HepG2 (cell line): ENCODE data around the gene TNFSF13. TPM values are rescaled to one million over a fixed set of nuclear protein-coding genes. Genes with fewer than 3 reads are reported as not detected.
A peak's percentile ranks its signal among the peaks of the same experiment; 100 is the strongest.

ENCODE experiments used
- CERS6 ChIP-seq: sonication (generic); formaldehyde crosslinking; IDR thresholded peaks from 2 replicates; pipeline ENCODE4 v1.5.0; 2020; ENCODE audit warnings: missing genetic modification reagents
- CHCHD3 ChIP-seq: sonication (generic); formaldehyde crosslinking; IDR thresholded peaks from 2 replicates; pipeline ENCODE4 v1.8.0; 2022; ENCODE audit warnings: mild to moderate bottlenecking, missing genetic modification reagents, moderate library complexity
- CREBL2 ChIP-seq: sonication (generic); formaldehyde crosslinking; IDR thresholded peaks from 2 replicates; pipeline ENCODE4 v1.8.1; 2023; ENCODE audit warnings: missing genetic modification reagents, mild to moderate bottlenecking, borderline replicate concordance
- GABPB1 ChIP-seq: IDR thresholded peaks from 2 replicates; pipeline ENCODE4 v1.6.1; 2016; ENCODE audit warnings: mild to moderate bottlenecking, missing genetic modification reagents, moderate library complexity, missing compliant biosample characterization
- HNRNPLL ChIP-seq: fragments of 200-400 bp; formaldehyde crosslinking; IDR thresholded peaks from 2 replicates; pipeline ENCODE4 v1.6.1; 2017; ENCODE audit warnings: mild to moderate bottlenecking, low read depth, low read length; ENCODE audit not compliant: poor library complexity, severe bottlenecking
- LCORL ChIP-seq, 2 experiments: fragments of 450-650 bp in 1 of 2; sonication (generic) in 1 of 2; formaldehyde crosslinking in 1 of 2; IDR thresholded peaks; 2 replicates each; pipeline versions ENCODE4 v1.5.0 to v1.6.1; 2017 to 2020; ENCODE audit warnings: antibody characterized with exemption in 1 of 2, missing genetic modification reagents in 1 of 2
- NFYB ChIP-seq: sonication (generic); formaldehyde crosslinking; IDR thresholded peaks from 2 replicates; pipeline ENCODE4 v1.4.0; 2020; ENCODE audit warnings: missing genetic modification reagents
- PAF1 ChIP-seq: IDR thresholded peaks from 2 replicates; pipeline ENCODE4 v1.6.1; 2016; ENCODE audit warnings: missing genetic modification reagents, missing compliant biosample characterization
- SRSF4 ChIP-seq: fragments of 200-400 bp; formaldehyde crosslinking; IDR thresholded peaks from one replicate; pipeline ENCODE4 v1.6.1; 2018; ENCODE audit warnings: mild to moderate bottlenecking, low read depth, low read length, moderate library complexity; ENCODE audit not compliant: poor library complexity, severe bottlenecking
- STAT6 ChIP-seq: sonication (generic); formaldehyde crosslinking; IDR thresholded peaks from 2 replicates; pipeline ENCODE4 v1.4.0; 2020; ENCODE audit warnings: missing genetic modification reagents, mild to moderate bottlenecking, borderline replicate concordance
- TBP ChIP-seq: sonication (generic); formaldehyde crosslinking; IDR thresholded peaks from 2 replicates; pipeline ENCODE4 v1.5.0; 2020; ENCODE audit warnings: missing genetic modification reagents
- TCF12 ChIP-seq, 2 experiments: fragments of 450-650 bp in 1 of 2; sonication (generic) in 1 of 2; formaldehyde crosslinking in 1 of 2; IDR thresholded peaks; 2 replicates each; pipeline versions ENCODE4 v1.6.1 to v1.8.0; 2017 to 2022; ENCODE audit warnings: antibody characterized with exemption in 1 of 2, mild to moderate bottlenecking in 1 of 2, missing genetic modification reagents in 1 of 2, moderate library complexity in 1 of 2
- TFDP1 ChIP-seq: IDR thresholded peaks from 2 replicates; pipeline ENCODE4 v1.6.1; 2016; ENCODE audit warnings: missing compliant biosample characterization, missing genetic modification reagents, borderline replicate concordance
- TSC22D2 ChIP-seq: sonication (generic); formaldehyde crosslinking; IDR thresholded peaks from 2 replicates; pipeline ENCODE4 v1.5.1; 2020; ENCODE audit warnings: missing genetic modification reagents, mild to moderate bottlenecking, borderline replicate concordance
- WIZ ChIP-seq: sonication (generic); formaldehyde crosslinking; IDR thresholded peaks from 2 replicates; pipeline ENCODE4 v1.5.1; 2020; ENCODE audit warnings: mild to moderate bottlenecking, missing genetic modification reagents
- ZNF383 ChIP-seq: sonication (generic); formaldehyde crosslinking; IDR thresholded peaks from 2 replicates; pipeline ENCODE4 v1.4.0; 2020; ENCODE audit warnings: missing genetic modification reagents, mild to moderate bottlenecking, borderline replicate concordance
- ZSCAN25 ChIP-seq: sonication (generic); formaldehyde crosslinking; IDR thresholded peaks from 2 replicates; pipeline ENCODE4 v1.8.0; 2022; ENCODE audit warnings: mild to moderate bottlenecking, missing genetic modification reagents
- polyA plus RNA-seq, 8 experiments: library from polyadenylated mRNA; depleted of rRNA in 3 of 8; stranded (reverse) in 7 of 8; unstranded in 1 of 8; fragments of >200 nt; fragmentation: Illumina TruSeq in 4 of 8; extraction: Trizol in 4 of 8; gene quantifications; 2 replicates each; pipeline versions ENCODE4 v1.2.1 to v1.2.3, GENCODE V29; 2011 to 2016; ENCODE audit warnings: low read depth in 4 of 8, missing spikeins in 1 of 8, mixed read lengths in 1 of 8; ENCODE audit not compliant: insufficient read depth in 1 of 8
- total RNA-seq, 5 experiments: library from RNA; depleted of rRNA; stranded (reverse); fragments of >200 nt; fragmentation: Illumina TruSeq; extraction: Trizol; gene quantifications; 2 replicates each; pipeline ENCODE4 v1.2.3, GENCODE V29; 2016; ENCODE audit warnings: low read depth in 1 of 5
- TF ChIP-seq, protein P1 (sequence below): sonication (generic); formaldehyde crosslinking; IDR thresholded peaks from 2 replicates; pipeline ENCODE4 v1.4.0; 2020; ENCODE audit warnings: mild to moderate bottlenecking, missing genetic modification reagents
- TF ChIP-seq, protein P2 (sequence below): sonication (generic); formaldehyde crosslinking; IDR thresholded peaks from 2 replicates; pipeline ENCODE4 v1.8.0; 2022; ENCODE audit warnings: missing genetic modification reagents, mild to moderate bottlenecking, inconsistent platforms, borderline replicate concordance

The TNFSF13 gene
- total and polyA plus RNA-seq, 2 of the 13 experiments (the other 11 are each of a cell fraction or from before 2014, with no cell fraction given): 2.5 to 3.3 TPM

GRCh38 chr17:7557147-7557764 lies 1.3 kb upstream of the TNFSF13 start (continued):
- TF ChIP-seq GABPB1 (CRISPR knock-in tag) (peak; percentile 42; the same call in 1 of the 2 replicates), ZNF383 (CRISPR knock-in tag) (no peak), WIZ (CRISPR knock-in tag) (no peak), ZSCAN25 (CRISPR knock-in tag) (0 out of 2 replicates have a peak, but pooled peaks have one; percentile 42), STAT6 (no peak), LCORL (IDR thresholded peaks at IDR 0.05) (no peak), LCORL (CRISPR knock-in tag; IDR thresholded peaks at IDR 0.05) (peak; percentile 74), CERS6 (CRISPR knock-in tag) (no peak), HNRNPLL (peak; percentile 54), TSC22D2 (no peak), TCF12 (IDR thresholded peaks at IDR 0.05) (no peak), TCF12 (CRISPR knock-in tag; IDR thresholded peaks at IDR 0.05) (no peak), CREBL2 (CRISPR knock-in tag) (no peak), PAF1 (CRISPR knock-in tag) (no peak), NFYB (CRISPR knock-in tag) (no peak), CHCHD3 (CRISPR knock-in tag) (no peak), TBP (no peak), TFDP1 (CRISPR knock-in tag) (no peak), SRSF4 (no peak)
- TF ChIP-seq, protein P1, sequence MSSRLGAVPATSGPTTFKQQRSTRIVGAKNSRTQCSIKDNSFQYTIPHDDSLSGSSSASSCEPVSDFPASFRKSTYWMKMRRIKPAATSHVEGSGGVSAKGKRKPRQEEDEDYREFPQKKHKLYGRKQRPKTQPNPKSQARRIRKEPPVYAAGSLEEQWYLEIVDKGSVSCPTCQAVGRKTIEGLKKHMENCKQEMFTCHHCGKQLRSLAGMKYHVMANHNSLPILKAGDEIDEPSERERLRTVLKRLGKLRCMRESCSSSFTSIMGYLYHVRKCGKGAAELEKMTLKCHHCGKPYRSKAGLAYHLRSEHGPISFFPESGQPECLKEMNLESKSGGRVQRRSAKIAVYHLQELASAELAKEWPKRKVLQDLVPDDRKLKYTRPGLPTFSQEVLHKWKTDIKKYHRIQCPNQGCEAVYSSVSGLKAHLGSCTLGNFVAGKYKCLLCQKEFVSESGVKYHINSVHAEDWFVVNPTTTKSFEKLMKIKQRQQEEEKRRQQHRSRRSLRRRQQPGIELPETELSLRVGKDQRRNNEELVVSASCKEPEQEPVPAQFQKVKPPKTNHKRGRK (CRISPR knock-in tag): no peak
- TF ChIP-seq, protein P2, sequence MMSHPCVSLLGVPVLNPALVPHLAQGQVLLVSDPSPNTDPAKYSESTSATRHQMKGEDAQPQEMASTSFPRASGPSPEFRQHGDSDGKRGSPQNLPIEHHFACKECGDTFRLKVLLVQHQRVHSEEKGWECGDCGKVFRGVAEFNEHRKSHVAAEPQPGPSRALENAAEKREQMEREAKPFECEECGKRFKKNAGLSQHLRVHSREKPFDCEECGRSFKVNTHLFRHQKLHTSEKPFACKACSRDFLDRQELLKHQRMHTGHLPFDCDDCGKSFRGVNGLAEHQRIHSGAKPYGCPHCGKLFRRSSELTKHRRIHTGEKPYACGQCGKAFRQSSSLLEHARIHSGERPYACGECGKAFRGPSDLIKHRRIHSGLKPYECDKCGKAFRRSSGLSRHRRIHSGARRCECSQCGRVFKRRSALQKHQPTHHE (CRISPR knock-in tag): no peak
